Body of pancreas (tissue), 4 donors: Measurements from ENCODE around the gene UBR2. TPM values are rescaled to one million over a fixed set of nuclear protein-coding genes. Genes with fewer than 3 reads are reported as not detected.

Experiments used
- ATAC-seq: fragments of 150-250 bp; one replicate; pipeline ENCODE4 v1.9.1; 2016
- DNase-seq, 4 donors: peaks; one replicate each; pipeline ENCODE4 v3.0.0-alpha.2; 2019
- H3K27ac ChIP-seq, 4 donors: fragments of 200-600 bp; sonication (generic); 1 replicate in 3 of 4; 2 replicates in 1 of 4; pipeline versions ENCODE4 v1.5.1 to v1.6.1; 2016 to 2019; ENCODE audit warnings: mild to moderate bottlenecking in 1 of 4, mixed read lengths in 1 of 4, moderate library complexity in 1 of 4
- H3K27me3 ChIP-seq, 2 donors: fragments of 200-600 bp; sonication (generic); one replicate each; pipeline ENCODE4 v1.6.0; 2016; ENCODE audit warnings: mild to moderate bottlenecking in 1 of 2
- H3K36me3 ChIP-seq, 2 donors: fragments of 200-600 bp; sonication (generic); replicated peaks in 1 of 2; 2 replicates each; pipeline ENCODE4 v1.5.1; 2016; ENCODE audit warnings: low read depth in 2 of 2; ENCODE audit not compliant: insufficient read depth in 1 of 2
- H3K4me1 ChIP-seq: fragments of 200-600 bp; sonication (generic); one replicate; pipeline ENCODE4 v1.6.0; 2016
- H3K4me3 ChIP-seq, 2 donors: fragments of 200-600 bp; sonication (generic); 1 replicate in 1 of 2; 2 replicates in 1 of 2; pipeline ENCODE4 v1.5.1; 2016 to 2019
- H3K9me3 ChIP-seq, 3 donors: fragments of 200-600 bp; sonication (generic); 1 replicate in 2 of 3; 2 replicates in 1 of 3; pipeline ENCODE4 v1.5.1; 2016
- CTCF ChIP-seq, 7 experiments: fragments of 450-650 bp in 4 of 7; fragments of 200-600 bp in 3 of 7; sonication (generic) in 3 of 7; IDR thresholded peaks; one replicate each; pipeline ENCODE4 v1.5.1; 2016 to 2019; ENCODE audit warnings: antibody characterized with exemption in 7 of 7
- POLR2A ChIP-seq, 3 donors: fragments of 450-650 bp; IDR thresholded peaks; one replicate each; pipeline ENCODE4 v1.6.1; 2016; ENCODE audit warnings: antibody characterized with exemption in 3 of 3, mild to moderate bottlenecking in 2 of 3
- WGBS, 2 donors: methylation state at CpG; one replicate each; pipeline ENCODE4 v1.1.5; 2017; 5-methylcytosine and 5-hydroxymethylcytosine counted together
- intact Hi-C: fragments of 100-400 bp; cut with DNase I; formaldehyde crosslinking; loops from one replicate; pipeline ENCODE4 v1.15.1; 2023
- total RNA-seq, 2 donors: library from RNA; depleted of rRNA; stranded (reverse); fragments of >200 nt; gene quantifications; one replicate each; pipeline ENCODE4 v1.1.0, GENCODE V29; 2016

The UBR2 gene
- 10 to 100 TPM; 19.4 to 23.9 TPM for total RNA-seq

GRCh38 chr6:42563697-42564505 lies at the start of gene UBR2:
Gene UBR2 (plus strand): TSS chr6:42564029. CDS start chr6:42564320, 291 bp downstream.
- DNase-seq (peak; percentile 97 to 99 (median 99)), ATAC-seq (peak; percentile 97)
- 0 to 1% methylated on average over 36 to 47 of the region's 50 CpGs for WGBS, 2 donors
- H3K4me1 ChIP-seq = peaks cover 19% of the 10 kb centered on the region
- no peaks in the 10 kb centered on the region for H3K9me3 ChIP-seq
- intact Hi-C loops = no loop called here
- no peaks in the 10 kb centered on the region for H3K36me3 ChIP-seq
- TF ChIP-seq POLR2A (IDR thresholded peaks at IDR 0.05) (peak; percentile 90 to 98 (median 97)), CTCF (IDR thresholded peaks at IDR 0.05) (peak in 6 of 7 experiments; percentile 16 to 48 (median 30))
- H3K27ac ChIP-seq = peak within 1 kb of the TSS; percentile 90 to 97 (median 95)
- peak within 1 kb of the TSS; percentile 82 to 84 for H3K4me3 ChIP-seq
- no peaks in the 10 kb centered on the region for H3K27me3 ChIP-seq

GRCh38 chr6:42514745-42515144 lies 49.1 kb upstream of the UBR2 start:
- intact Hi-C loops = no loop called here
- TF ChIP-seq POLR2A (IDR thresholded peaks at IDR 0.05) (no peak), CTCF (IDR thresholded peaks at IDR 0.05) (no peak)
- 89 to 100% methylated on average over 1 of the region's 1 CpG for WGBS, 2 donors
- no peak overlapping the region for H3K27ac ChIP-seq
- H3K36me3 ChIP-seq = no peaks in the 10 kb centered on the region
- H3K9me3 ChIP-seq = no peaks in the 10 kb centered on the region
- no peaks in the 10 kb centered on the region for H3K4me1 ChIP-seq
- no peak overlapping the region for H3K4me3 ChIP-seq
- no peaks in the 10 kb centered on the region for H3K27me3 ChIP-seq
- ATAC-seq = no peak
- no peak for DNase-seq

GRCh38 chr6:42519779-42520178 lies 44.0 kb upstream of the UBR2 start:
- TF ChIP-seq CTCF (IDR thresholded peaks at IDR 0.05) (no peak), POLR2A (IDR thresholded peaks at IDR 0.05) (no peak)
- intact Hi-C loops = no loop called here
- Histone ChIP-seq H3K4me3 (no peak overlapping the region), H3K4me1 (no peaks in the 10 kb centered on the region), H3K9me3 (peaks cover 0 to 6% (median 0%) of the 10 kb centered on the region in 3 donors), H3K27ac (no peak overlapping the region), H3K36me3 (no peaks in the 10 kb centered on the region), H3K27me3 (no peaks in the 10 kb centered on the region)
- DNase-seq (no peak), ATAC-seq (no peak)
- WGBS, 2 donors = 93 to 100% methylated on average over 2 of the region's 2 CpGs

- Histone ChIP-seq H3K36me3 (no peaks in the 10 kb centered on the region), H3K27me3 (no peaks in the 10 kb centered on the region), H3K4me3 (no peak overlapping the region), H3K9me3 (peaks cover 0 to 6% (median 0%) of the 10 kb centered on the region in 3 donors), H3K27ac (no peak overlapping the region), H3K4me1 (no peaks in the 10 kb centered on the region)
- 65 to 73% methylated on average over 4 to 6 of the region's 6 CpGs for WGBS, 2 donors
- ATAC-seq = no peak
- intact Hi-C loops = no loop called here
- DNase-seq = no peak
- TF ChIP-seq CTCF (IDR thresholded peaks at IDR 0.05) = no peak
- TF ChIP-seq POLR2A (IDR thresholded peaks at IDR 0.05) = no peak
These were observed 42.8 kb upstream of the UBR2 start for GRCh38 chr6:42520786-42521607.
